Measurements from ENCODE around the gene TMEM100.
"Not testable (repeated sequence)": the region's sequence is repeated elsewhere in the genome, so short reads cannot be mapped to it uniquely, and the experiment has no call there.

Gene TMEM100

DNA sequence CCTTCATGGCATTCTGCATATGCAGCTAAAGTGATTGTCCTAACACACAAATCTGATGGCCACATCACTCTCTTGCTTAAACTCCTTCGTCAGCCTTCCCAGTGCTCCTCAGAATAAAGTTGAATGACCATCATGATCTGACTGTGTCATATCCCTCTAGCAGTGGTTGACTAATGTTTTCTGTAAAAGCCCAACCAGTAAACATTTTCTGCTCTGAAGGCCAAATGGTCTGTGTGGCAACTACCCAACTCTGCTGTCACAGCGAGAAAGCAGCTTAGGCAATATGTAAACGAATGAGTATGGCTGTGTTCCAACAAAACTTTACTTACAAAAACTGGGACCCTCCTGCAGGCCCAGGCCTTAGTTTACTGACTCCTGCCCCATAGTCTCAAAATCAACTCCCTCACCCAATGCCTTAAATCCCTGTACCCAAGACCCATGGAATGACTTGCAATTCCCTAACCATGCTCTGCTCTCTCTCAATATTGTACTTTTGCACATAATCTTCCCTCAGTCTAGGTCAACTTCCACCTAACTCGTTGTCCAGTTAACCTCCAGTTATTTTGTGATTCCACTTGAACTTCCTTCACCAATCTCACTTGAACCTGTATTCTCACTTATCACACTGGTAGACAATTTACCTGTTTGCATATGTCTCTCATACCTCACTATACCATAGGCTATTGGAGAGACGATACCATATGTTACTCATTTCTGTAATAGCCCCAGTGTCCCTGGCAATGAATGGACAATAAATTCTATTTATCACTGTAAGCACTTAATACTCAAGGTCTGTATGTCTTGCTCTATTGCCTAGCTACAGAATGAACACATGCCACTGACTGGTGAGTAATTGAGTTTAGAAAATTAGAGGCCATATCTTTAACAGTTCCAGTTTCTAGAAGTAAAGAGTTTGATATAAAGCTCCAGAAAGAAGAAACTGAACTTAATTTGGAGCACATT, 29.1 kb downstream of the TMEM100 start:
- no peak overlapping the region for H3K4me3 ChIP-seq (ENCODE audit: low read depth, low read length)
- DNase-seq (ENCODE audit: low read depth), result no peak

DNA sequence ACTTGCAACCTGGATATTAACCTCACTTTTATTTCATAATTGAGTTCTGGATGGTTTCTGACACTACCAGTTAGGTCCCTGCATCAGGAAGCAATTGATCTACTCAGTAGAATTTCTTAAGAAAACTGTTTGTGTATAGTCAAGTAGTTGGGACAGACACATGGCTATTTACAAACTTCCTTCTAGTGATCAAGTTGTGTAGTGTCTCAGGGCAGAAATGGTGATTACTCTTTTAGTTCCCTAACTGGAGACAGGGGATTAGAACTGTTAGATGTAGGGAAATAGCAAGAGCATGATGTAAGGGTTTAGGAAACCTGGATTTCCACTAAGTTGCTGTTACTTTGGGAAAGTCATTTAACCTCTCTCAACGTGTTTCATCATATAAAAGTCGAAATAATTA, 30.4 kb downstream of the TMEM100 start:
- DNase-seq (ENCODE audit: low read depth), result no peak
- no peak overlapping the region for H3K4me3 ChIP-seq (ENCODE audit: low read depth, low read length)

DNA sequence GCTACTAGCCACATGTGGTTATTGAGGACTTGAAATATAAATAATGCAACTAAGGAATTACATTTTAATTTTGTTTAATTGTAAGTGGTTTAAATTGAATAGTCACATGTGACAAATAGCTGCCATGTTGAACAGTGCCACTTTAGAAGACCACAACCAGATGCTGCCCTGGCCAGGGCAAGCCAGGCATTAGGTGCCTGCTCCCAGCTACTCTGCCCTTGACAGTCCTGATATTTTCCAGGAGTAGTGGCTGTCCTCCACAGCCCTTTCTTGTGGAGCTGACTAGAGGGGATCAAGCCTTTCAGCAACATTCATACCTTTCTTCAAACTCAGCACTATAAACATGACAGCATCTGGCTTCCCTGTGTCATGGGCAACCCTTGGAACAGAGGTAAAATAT, 31.0 kb downstream of the TMEM100 start:
- H3K4me3 ChIP-seq (ENCODE audit: low read depth, low read length), result no peak overlapping the region
- DNase-seq (ENCODE audit: low read depth), result no peak

DNA sequence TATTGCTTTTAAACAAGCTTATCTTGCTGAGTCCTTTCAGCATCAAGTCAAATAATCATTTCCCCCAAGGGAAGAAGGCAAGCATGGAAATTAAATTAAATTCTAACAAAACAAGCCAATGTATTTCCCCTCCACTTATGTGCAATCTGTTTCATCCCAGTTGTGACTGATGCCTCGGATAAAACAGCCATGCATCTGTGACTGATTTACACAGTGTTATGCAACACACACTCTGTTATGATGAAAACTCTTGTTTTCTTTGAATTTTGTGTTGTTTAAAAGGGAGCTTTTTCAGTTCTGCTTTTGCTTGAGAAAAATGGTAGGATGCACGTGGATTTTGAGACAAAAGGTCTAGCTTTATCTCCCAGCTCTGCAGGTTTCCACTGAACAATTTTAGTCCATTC, 32.6 kb downstream of the TMEM100 start:
- no peak for DNase-seq (ENCODE audit: low read depth)
- H3K4me3 ChIP-seq (ENCODE audit: low read depth, low read length), result no peak overlapping the region

GRCh38 chr17:55689672-55690071, 33.0 kb downstream of the TMEM100 start:
- DNase-seq (ENCODE audit: low read depth), result no peak
- H3K4me3 ChIP-seq (ENCODE audit: low read depth, low read length), result no peak overlapping the region

DNA sequence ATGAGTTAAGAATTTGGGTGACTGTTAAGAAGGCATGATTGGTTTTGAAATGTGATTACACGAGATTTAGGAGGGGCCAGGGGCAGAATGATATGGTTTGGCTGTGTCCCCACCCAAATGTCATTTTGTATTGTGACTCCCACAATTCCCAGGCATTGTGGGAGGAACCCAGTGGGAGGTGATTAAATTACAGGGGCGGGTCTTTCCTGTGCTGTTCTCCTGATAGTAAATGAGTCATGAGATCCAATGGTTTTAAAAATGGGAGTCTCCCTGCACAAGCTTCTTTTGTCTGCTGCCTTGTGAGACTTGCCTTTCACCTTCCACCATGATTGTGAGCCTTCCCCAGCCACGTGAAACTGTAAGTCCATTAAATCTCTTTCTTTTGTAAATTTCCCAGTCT, 34.6 kb downstream of the TMEM100 start:
- DNase-seq (ENCODE audit: low read depth), result no peak
- H3K4me3 ChIP-seq (ENCODE audit: low read depth, low read length), result no peak overlapping the region

DNA sequence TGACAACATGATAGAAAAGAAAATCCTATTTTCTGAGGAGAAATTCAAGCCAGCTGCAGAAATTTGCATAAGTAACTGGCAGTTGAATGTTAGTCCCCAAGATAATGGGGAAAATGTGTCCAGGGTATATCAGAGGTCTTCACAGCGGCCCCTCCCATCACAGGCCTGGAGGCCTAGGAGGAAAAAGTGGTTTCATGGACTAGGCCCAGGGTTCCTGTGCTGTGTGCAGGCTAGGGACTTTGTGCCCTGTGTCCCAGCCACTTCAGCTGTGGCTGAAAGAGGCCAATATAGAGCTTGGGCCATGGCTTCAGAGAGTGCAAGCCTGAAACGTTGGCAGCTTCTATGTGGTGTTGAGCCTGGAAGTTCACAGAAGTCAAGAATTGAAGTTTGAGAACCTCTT, 35.6 kb downstream of the TMEM100 start:
- no peak for DNase-seq (ENCODE audit: low read depth)
- no peak overlapping the region for H3K4me3 ChIP-seq (ENCODE audit: low read depth, low read length)

- no peak overlapping the region for H3K4me3 ChIP-seq (ENCODE audit: low read depth, low read length)
- DNase-seq (ENCODE audit: low read depth), result no peak
These were observed 38.9 kb downstream of the TMEM100 start for GRCh38 chr17:55683550-55684315.

DNA sequence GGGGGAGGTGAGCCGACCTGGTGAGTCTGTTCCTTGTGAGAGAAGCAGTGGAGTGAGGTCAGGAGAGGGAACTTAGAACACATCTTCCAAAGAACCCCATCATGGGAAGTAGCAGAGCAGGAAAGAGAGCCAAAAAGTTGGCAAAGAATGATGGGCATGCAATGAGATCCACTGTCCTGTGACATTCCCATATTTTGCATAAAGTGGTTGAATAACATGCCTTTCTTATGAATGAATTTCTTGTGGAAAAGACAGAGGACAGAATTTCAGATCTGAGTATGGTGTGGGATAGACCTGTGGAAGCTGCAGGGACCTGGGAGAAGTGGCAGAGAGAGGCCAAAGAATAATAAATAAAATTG, 41.3 kb downstream of the TMEM100 start:
- DNase-seq (ENCODE audit: low read depth), result no peak
- no peak overlapping the region for H3K4me3 ChIP-seq (ENCODE audit: low read depth, low read length)

DNA sequence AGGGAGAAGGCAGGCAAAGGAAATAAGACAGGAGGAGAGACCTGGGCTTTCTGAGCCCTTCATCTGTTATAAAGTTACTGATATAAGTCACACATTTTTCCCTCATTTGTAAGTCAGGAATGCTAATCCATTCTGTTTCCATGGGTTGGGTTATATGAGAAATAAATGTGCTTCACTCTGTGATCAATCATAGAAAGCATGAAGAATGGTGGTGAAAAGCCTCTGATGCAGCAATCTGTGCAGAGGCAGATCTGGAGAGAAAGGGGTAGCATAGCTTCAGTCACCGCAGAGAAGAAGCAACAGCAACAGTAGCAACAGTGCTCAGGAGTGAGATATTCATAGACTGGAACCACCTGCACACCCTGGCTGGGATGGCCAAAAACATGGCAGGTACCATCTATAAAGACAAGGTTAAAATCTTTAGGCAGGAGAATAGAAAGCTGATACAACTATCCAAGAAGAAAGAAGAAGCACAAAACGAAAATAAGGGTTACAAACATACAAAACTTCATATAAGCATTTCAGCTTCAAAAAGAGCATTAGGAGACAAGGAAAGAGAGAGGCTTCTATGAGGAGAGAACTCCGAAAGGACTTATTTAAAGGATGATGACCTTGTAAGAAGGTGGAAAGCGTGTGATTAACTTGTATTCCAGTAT, 41.9 kb downstream of the TMEM100 start:
- DNase-seq (ENCODE audit: low read depth), result no peak

GRCh38 chr17:55677446-55677845, 45.2 kb downstream of the TMEM100 start:
- no peak for DNase-seq (ENCODE audit: low read depth)
- H3K4me3 ChIP-seq (ENCODE audit: low read depth, low read length), result no peak overlapping the region

More for the DNA sequence above, 41.9 kb downstream of the TMEM100 start:
- no peak overlapping the region for H3K4me3 ChIP-seq (ENCODE audit: low read depth, low read length)

GRCh38 chr17:55676274-55676673, 46.4 kb downstream of the TMEM100 start:
- no peak overlapping the region for H3K4me3 ChIP-seq (ENCODE audit: low read depth, low read length)
- DNase-seq (ENCODE audit: low read depth), result no peak

DNA sequence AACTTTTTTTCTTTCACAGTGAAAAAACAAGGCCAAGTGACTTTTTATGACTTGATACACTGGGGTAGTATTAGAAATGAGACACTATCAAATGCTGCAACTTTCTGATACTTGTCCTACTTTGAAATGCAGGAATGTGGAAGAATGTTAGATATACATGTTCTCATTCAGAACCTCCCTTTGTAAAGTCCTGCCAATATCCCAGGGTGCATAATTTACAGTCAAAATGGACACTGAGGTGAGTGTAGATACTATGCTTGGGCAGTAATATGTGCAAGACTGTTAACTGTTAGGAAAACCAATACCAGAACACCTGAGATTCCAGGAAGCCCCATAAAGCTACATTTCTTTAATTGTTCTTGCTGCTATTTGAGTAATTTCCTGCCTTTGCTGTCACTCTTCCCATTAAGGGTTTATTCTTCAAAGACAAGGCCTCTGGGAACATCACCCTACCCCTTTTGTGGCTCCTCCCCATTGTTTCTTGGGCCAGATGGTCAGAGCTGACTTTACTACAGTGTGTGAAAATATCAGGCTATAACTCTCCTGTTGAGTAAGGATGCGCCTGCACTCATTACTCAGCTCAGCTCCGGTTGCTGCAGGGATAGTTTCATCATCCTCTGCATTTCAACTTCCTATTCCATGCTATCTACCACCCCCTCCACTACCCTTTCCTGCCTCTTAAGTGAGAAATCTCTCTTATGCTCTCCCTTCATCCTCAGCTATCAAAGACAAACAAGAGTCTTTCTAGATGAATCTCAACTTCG, 48.7 kb downstream of the TMEM100 start:
- peak; percentile 58 for DNase-seq (ENCODE audit: low read depth)
- no peak overlapping the region for H3K4me3 ChIP-seq (ENCODE audit: low read depth, low read length)

- H3K4me3 ChIP-seq (ENCODE audit: low read depth, low read length), result no peak overlapping the region
- no peak for DNase-seq (ENCODE audit: low read depth)
These were observed 49.8 kb downstream of the TMEM100 start for GRCh38 chr17:55672585-55673501.

- DNase-seq (ENCODE audit: low read depth); H3K4me3 ChIP-seq (ENCODE audit: low read depth, low read length): not testable (repeated sequence)
These were observed 50.7 kb downstream of the TMEM100 start for GRCh38 chr17:55672010-55672409.

Data from skeletal muscle cell (primary cell).